H1 (cell line): ENCODE measurements around the gene TRAPPC2. TPM values are rescaled to one million over a fixed set of nuclear protein-coding genes. Genes with fewer than 3 reads are reported as not detected.

ENCODE experiments used
- ASH2L ChIP-seq: fragments of 200-600, 300-600 bp; sonication (generic); IDR thresholded peaks from one replicate; pipeline ENCODE4 v1.7.1; 2017; ENCODE audit warnings: low read length
- ATF2 ChIP-seq: IDR thresholded peaks from 2 replicates; pipeline ENCODE4 v1.6.1; 2012; ENCODE audit warnings: low read length, inconsistent platforms
- BRCA1 ChIP-seq: IDR thresholded peaks from 2 replicates; pipeline ENCODE4 v1.6.1; 2012; ENCODE audit warnings: low read depth, low read length, improper control_type of control experiment
- CREB1 ChIP-seq: IDR thresholded peaks from 2 replicates; pipeline ENCODE4 v1.6.1; 2012; ENCODE audit warnings: inconsistent platforms
- CTCF ChIP-seq, 3 experiments: IDR thresholded peaks; 1 replicate in 2 of 3; 2 replicates in 1 of 3; pipeline versions ENCODE4 v1.5.1 to v1.6.1; 2011; ENCODE audit warnings: low read length in 3 of 3, mild to moderate bottlenecking in 3 of 3, inconsistent platforms in 2 of 3, low read depth in 1 of 3, moderate library complexity in 1 of 3; ENCODE audit not compliant: insufficient read depth in 1 of 3; ENCODE audit errors: control extremely low read depth in 1 of 3
- E2F6 ChIP-seq: IDR thresholded peaks from 2 replicates; pipeline ENCODE4 v1.6.1; 2012; ENCODE audit warnings: inconsistent platforms
- EZH2 ChIP-seq: fragments of 200-600 bp; sonication (generic); IDR thresholded peaks from 2 replicates; pipeline ENCODE4 v1.7.1; 2012; ENCODE audit warnings: low read depth, mild to moderate bottlenecking, moderate library complexity, low read length, inconsistent platforms; ENCODE audit not compliant: severe bottlenecking
- GABPA ChIP-seq: IDR thresholded peaks from 2 replicates; pipeline ENCODE4 v1.6.1; 2011; ENCODE audit warnings: mild to moderate bottlenecking, low read length, moderate library complexity, borderline replicate concordance; ENCODE audit not compliant: insufficient read depth
- KDM4A ChIP-seq: IDR thresholded peaks from one replicate; pipeline ENCODE4 v1.7.1; 2012; ENCODE audit warnings: low read depth, mild to moderate bottlenecking, moderate library complexity, low read length, inconsistent platforms; ENCODE audit not compliant: severe bottlenecking
- MAFK ChIP-seq: IDR thresholded peaks from 2 replicates; pipeline ENCODE4 v1.6.1; 2012; ENCODE audit warnings: low read depth, mild to moderate bottlenecking, improper control_type of control experiment, low read length
- PHF8 ChIP-seq: fragments of 200-600 bp; sonication (generic); conservative IDR thresholded peaks from 2 replicates; pipeline ENCODE4 v1.7.1; 2012; ENCODE audit warnings: low read depth, mild to moderate bottlenecking, inconsistent platforms, low read length, moderate library complexity
- RFX5 ChIP-seq: IDR thresholded peaks from 2 replicates; pipeline ENCODE4 v1.6.1; 2011; ENCODE audit warnings: low read depth, low read length, improper control_type of control experiment, borderline replicate concordance
- SAP30 ChIP-seq: fragments of 300-600 bp; sonication (generic); IDR thresholded peaks from 2 replicates; pipeline ENCODE4 v1.7.1; 2012; ENCODE audit warnings: low read length, moderate library complexity, mild to moderate bottlenecking, inconsistent platforms; ENCODE audit not compliant: insufficient read depth, insufficient replicate concordance
- SIN3A ChIP-seq, 2 experiments: IDR thresholded peaks in 1 of 2; conservative IDR thresholded peaks in 1 of 2; 2 replicates each; pipeline ENCODE4 v1.6.1; 2011 to 2012; ENCODE audit warnings: low read length in 2 of 2, improper control_type of control experiment in 1 of 2, low read depth in 1 of 2, mild to moderate bottlenecking in 1 of 2
- SIX5 ChIP-seq: IDR thresholded peaks from 2 replicates; pipeline ENCODE4 v1.6.1; 2011; ENCODE audit warnings: mild to moderate bottlenecking, low read depth, low read length
- SRF ChIP-seq: IDR thresholded peaks from 2 replicates; pipeline ENCODE4 v1.6.1; 2011; ENCODE audit warnings: mild to moderate bottlenecking, low read depth, low read length, moderate library complexity
- TAF1 ChIP-seq: IDR thresholded peaks from 2 replicates; pipeline ENCODE4 v1.6.1; 2011; ENCODE audit warnings: mild to moderate bottlenecking, low read depth, low read length
- TBP ChIP-seq: IDR thresholded peaks from 2 replicates; pipeline ENCODE4 v1.6.1; 2011; ENCODE audit warnings: low read depth, low read length, improper control_type of control experiment
- polyA plus RNA-seq, 7 experiments: library from polyadenylated mRNA; depleted of rRNA in 3 of 7; stranded (reverse) in 5 of 7; unstranded in 2 of 7; fragments of >200 nt in 5 of 7; fragments of 200-250 nt in 2 of 7; gene quantifications; 1 replicate in 5 of 7; 2 replicates in 1 of 7; 4 replicates in 1 of 7; pipeline versions ENCODE4 v1.2.1 to v1.2.3, GENCODE V29; 2011 to 2013; ENCODE audit warnings: missing spikeins in 2 of 7, mixed read lengths in 2 of 7
- total RNA-seq: library from RNA; stranded (reverse); fragmentation: NEBNext Ultra II Directional; extraction: Animal tissue kit (Norgen Biotek cat#: 25700); gene quantifications from 2 replicates; pipeline ENCODE4 v1.2.1, GENCODE V29; 2021

TRAPPC2 gene
- total and polyA plus RNA-seq, 2 of the 8 experiments (the other 6 are each of a cell fraction or from before 2014, with no cell fraction given), result 6.7 to 10.8 TPM

GRCh38 chrX:13734278-13735172 is at the start of gene TRAPPC2, which contains the start of gene OFD1 (continued):
- TF ChIP-seq ASH2L, result peak; percentile 76
- TF ChIP-seq SIX5, result no peak
- TF ChIP-seq CTCF (IDR thresholded peaks at IDR 0.05; ENCODE audit: control extremely low read depth in 1 of 3, insufficient read depth in 1 of 3, low read depth in 1 of 3, low read length in 3 of 3), result no peak
- peak; percentile 92 for TF ChIP-seq PHF8
- TF ChIP-seq BRCA1, result peak; percentile 93
- 0 out of 2 replicates have a peak, but pooled peaks have one; percentile 21 for TF ChIP-seq E2F6
- peak; percentile 64 for TF ChIP-seq SRF
- no peak for TF ChIP-seq MAFK
- TF ChIP-seq TAF1, result peak; percentile 89
- TF ChIP-seq SAP30, result no peak
- TF ChIP-seq KDM4A, result peak; percentile 79
- TF ChIP-seq RFX5, result no peak
- TF ChIP-seq EZH2, result no peak
- TF ChIP-seq CREB1, result peak; percentile 86
- TF ChIP-seq SIN3A (conservative IDR thresholded peaks at IDR 0.05 in 1 of 2, IDR thresholded peaks at IDR 0.05 in 1 of 2; ENCODE audit: low read depth in 1 of 2, low read length in 2 of 2), result peak in 1 of 2 experiments; percentile 0; a peak in 1 of 4 replicates
- no peak for TF ChIP-seq ATF2
- peak; percentile 80 for TF ChIP-seq TBP
- peak; percentile 73; the same call in 1 of the 2 replicates for TF ChIP-seq GABPA
